Osteoblast (primary cell): ENCODE results near the gene KIF21B. TPM values are rescaled to one million over a fixed set of nuclear protein-coding genes. Genes with fewer than 3 reads are reported as not detected.
"Not testable (repeated sequence)": the region's sequence is repeated elsewhere in the genome, so short reads cannot be mapped to it uniquely, and the experiment has no call there.

Experiments used
- DNase-seq: peaks from one replicate; pipeline ENCODE4 v3.0.0; 2011; ENCODE audit warnings: low spot score, mixed read lengths; ENCODE audit not compliant: insufficient read length; ENCODE audit errors: missing footprints
- H2AFZ ChIP-seq: 2 replicates; pipeline ENCODE4 v1.6.0; 2011; ENCODE audit warnings: mild to moderate bottlenecking, low read length
- H3K27ac ChIP-seq: 2 replicates; pipeline ENCODE4 v1.5.1; 2011; ENCODE audit warnings: mild to moderate bottlenecking, low read depth, low read length, moderate library complexity
- H3K27me3 ChIP-seq: 2 replicates; pipeline ENCODE4 v1.6.0; 2012; ENCODE audit warnings: mild to moderate bottlenecking, control low read depth, inconsistent platforms, low read length, moderate library complexity; ENCODE audit not compliant: insufficient read depth
- H3K36me3 ChIP-seq: 2 replicates; pipeline ENCODE4 v1.5.1; 2011; ENCODE audit warnings: mild to moderate bottlenecking, low read length, control low read depth, moderate library complexity; ENCODE audit not compliant: insufficient read depth
- H3K4me1 ChIP-seq: 2 replicates; pipeline ENCODE4 v1.5.1; 2011; ENCODE audit warnings: mild to moderate bottlenecking, low read length, control low read depth, moderate library complexity; ENCODE audit not compliant: insufficient read depth
- H3K4me2 ChIP-seq: 2 replicates; pipeline ENCODE4 v1.6.0; 2011; ENCODE audit warnings: mild to moderate bottlenecking, low read length; ENCODE audit not compliant: insufficient read depth
- H3K4me3 ChIP-seq: fragments of 200-600 bp; sonication (generic); 3 replicates; pipeline ENCODE4 v1.5.1; 2012; ENCODE audit warnings: mild to moderate bottlenecking, low read length, inconsistent platforms; ENCODE audit not compliant: insufficient read depth
- H3K79me2 ChIP-seq: 2 replicates; pipeline ENCODE4 v1.6.0; 2012; ENCODE audit warnings: mild to moderate bottlenecking, low read length, control low read depth, inconsistent platforms; ENCODE audit not compliant: insufficient read depth
- H3K9me3 ChIP-seq: 2 replicates; pipeline ENCODE4 v1.5.1; 2011; ENCODE audit warnings: low read depth, low read length, control low read depth
- H4K20me1 ChIP-seq: 2 replicates; pipeline ENCODE4 v1.6.0; 2012; ENCODE audit warnings: mild to moderate bottlenecking, low read length, control low read depth; ENCODE audit not compliant: insufficient read depth
- CTCF ChIP-seq: IDR thresholded peaks from 2 replicates; pipeline ENCODE4 v1.5.1; 2011; ENCODE audit warnings: mild to moderate bottlenecking, low read depth, low read length, moderate library complexity; ENCODE audit errors: extremely low read depth
- total RNA-seq: library from RNA; depleted of rRNA; stranded (reverse); fragments of >200 nt; gene quantifications from 2 replicates; pipeline ENCODE4 v1.2.3, GENCODE V29; 2012

The KIF21B gene
- total RNA-seq, 1 donor, result under 0.01 TPM

GRCh38 chr1:200938955-200939354 lies 84.6 kb downstream of the KIF21B start:
- Histone ChIP-seq H3K4me1 (no peaks in the 10 kb centered on the region), H4K20me1 (no peaks in the 10 kb centered on the region), H3K27ac (no peak overlapping the region), H2AFZ (no peak overlapping the region), H3K9me3 (no peaks in the 10 kb centered on the region), H3K27me3 (peaks cover 10% of the 10 kb centered on the region), H3K4me2 (no peak overlapping the region), H3K79me2 (no peaks in the 10 kb centered on the region), H3K36me3 (no peaks in the 10 kb centered on the region), H3K4me3 (no peak overlapping the region)
- no peak for DNase-seq
- no peak for TF ChIP-seq CTCF

- not testable (repeated sequence) for H3K79me2 ChIP-seq, H2AFZ ChIP-seq, DNase-seq, H3K4me2 ChIP-seq, H4K20me1 ChIP-seq, H3K4me1 ChIP-seq, H3K27ac ChIP-seq, H3K36me3 ChIP-seq, H3K9me3 ChIP-seq, H3K4me3 ChIP-seq
- peaks cover 13% of the 10 kb centered on the region for H3K27me3 ChIP-seq
These were observed 88.1 kb downstream of the KIF21B start for GRCh38 chr1:200935286-200935962.

- no peak for DNase-seq
- Histone ChIP-seq H3K4me3 (no peak overlapping the region), H3K9me3 (no peaks in the 10 kb centered on the region), H3K4me1 (no peaks in the 10 kb centered on the region), H3K79me2 (no peaks in the 10 kb centered on the region), H3K4me2 (no peak overlapping the region), H3K27ac (no peak overlapping the region), H3K27me3 (peaks cover 13% of the 10 kb centered on the region), H3K36me3 (no peaks in the 10 kb centered on the region), H2AFZ (no peak overlapping the region), H4K20me1 (no peaks in the 10 kb centered on the region)
- no peak for TF ChIP-seq CTCF
These were observed 88.8 kb downstream of the KIF21B start for GRCh38 chr1:200934676-200935245.

GRCh38 chr1:200931776-200932175 lies 91.7 kb downstream of the KIF21B start:
- no peak overlapping the region for H3K4me3 ChIP-seq
- no peak for TF ChIP-seq CTCF
- H3K27me3 ChIP-seq, result peaks cover 20% of the 10 kb centered on the region
- H3K4me2 ChIP-seq, result no peak overlapping the region
- H3K4me1 ChIP-seq, result no peaks in the 10 kb centered on the region
- H3K36me3 ChIP-seq, result no peaks in the 10 kb centered on the region
- DNase-seq, result no peak
- H3K79me2 ChIP-seq, result no peaks in the 10 kb centered on the region
- no peak overlapping the region for H2AFZ ChIP-seq
- no peak overlapping the region for H3K27ac ChIP-seq
- H3K9me3 ChIP-seq, result no peaks in the 10 kb centered on the region
- no peaks in the 10 kb centered on the region for H4K20me1 ChIP-seq

- not testable (repeated sequence) for H2AFZ ChIP-seq, H3K79me2 ChIP-seq, H3K4me2 ChIP-seq, DNase-seq, H3K4me1 ChIP-seq, H3K9me3 ChIP-seq, H4K20me1 ChIP-seq, H3K27ac ChIP-seq, H3K36me3 ChIP-seq, H3K4me3 ChIP-seq
- peaks cover 17% of the 10 kb centered on the region for H3K27me3 ChIP-seq
These were observed 93.2 kb downstream of the KIF21B start for GRCh38 chr1:200930285-200930684.
